Heart left ventricle (tissue), 13 donors: ENCODE measurements around the gene GALK1.

Experiments used
- CTCF ChIP-seq, 12 donors: fragments of 200-600 bp; sonication (generic) in 4 of 12; IDR thresholded peaks; one replicate each; pipeline versions ENCODE4 v1.5.0 to v1.8.0; 2018 to 2022; ENCODE audit warnings: antibody characterized with exemption in 12 of 12, mild to moderate bottlenecking in 5 of 12
- POLR2A ChIP-seq, 2 donors: fragments of 450-650 bp; IDR thresholded peaks; one replicate each; pipeline ENCODE4 v1.6.1; 2017; ENCODE audit warnings: antibody characterized with exemption in 2 of 2, mild to moderate bottlenecking in 2 of 2, moderate library complexity in 2 of 2
- donor health status: ischemic (EF 13 %, LVEDD 7.1; RV severe dilation, severe dysfunction).
- donor health status: DM: no; HTN: yes; CAD: no.
- donor health status: DM: no; HTN: no; CAD: no.
- donor health status: ischemic (EF 25% LVEDD 6.9; RV normal size, moderate dysfunction).
- donor health status: ischemic (EF 25% LVEDD 5.7; RV mildly dilated, moderate dysfunction).
- donor health status: ischemic (EF 35%, LVEDD 5.7; RV mildly dilated, moderate dysfunction).
- donor health status: nonischemic (EF 11% LVEDD 7.7; RV severe dilation, severe dysfunction).
- donor health status: DM: yes; HTN: yes; CAD: no.
- donor health status: PGD.
- donor health status: ischemic (EF 29% LVEDD 5.4; RV normal size, mild dysfunction).
- donor health status: nonischemic (EF 23%, LVEDD 6.1; RV moderate dilation, normal function).

DNA sequence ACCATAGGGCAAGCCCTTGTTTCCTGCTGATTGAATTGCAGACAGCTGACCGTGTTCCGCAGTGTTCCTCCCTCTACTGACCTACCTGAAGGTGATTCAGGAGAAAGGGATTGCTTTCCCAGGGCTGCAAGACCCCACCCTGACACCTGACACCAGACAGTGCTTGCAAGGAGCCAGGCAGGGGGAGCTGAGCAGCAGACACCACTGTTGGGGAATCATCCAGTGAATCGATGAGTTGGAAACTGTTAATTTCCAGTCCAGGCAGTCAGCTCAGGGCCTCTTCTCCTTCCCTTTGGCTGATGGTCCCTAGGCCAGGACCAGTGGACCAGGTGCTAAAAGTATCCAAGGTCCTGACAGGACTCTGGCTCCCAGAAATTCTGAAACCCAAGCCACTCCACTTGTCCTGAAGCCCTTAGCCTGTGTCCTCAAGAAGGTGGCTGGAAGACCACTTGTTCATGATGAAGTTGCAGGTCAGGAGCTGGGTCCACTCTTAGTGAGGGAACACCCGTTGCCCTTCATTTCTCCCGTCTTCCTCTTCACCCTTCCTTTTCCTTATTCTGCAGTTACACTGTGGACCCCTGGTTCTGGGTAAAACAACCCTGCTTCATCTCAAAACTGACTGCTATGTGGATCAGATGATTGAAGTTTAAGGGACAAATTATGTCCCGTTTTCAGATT, 10.1 kb upstream of the GALK1 start:
- TF ChIP-seq CTCF (IDR thresholded peaks at IDR 0.05): no peak
- TF ChIP-seq POLR2A (IDR thresholded peaks at IDR 0.05): no peak
